Activated CD8-positive, alpha-beta T cell treated with anti-CD3 and anti-CD28 coated beads, Interleukin-2, amount 10 ng/mL, durations not matched to agents 7 days and 5 days (primary cell): Measurements from ENCODE around the gene FAM111B. TPM values are rescaled to one million over a fixed set of nuclear protein-coding genes. Genes with fewer than 3 reads are reported as not detected.
"Not testable (repeated sequence)": the region's sequence is repeated elsewhere in the genome, so short reads cannot be mapped to it uniquely, and the experiment has no call there.

Experiments
- ATAC-seq: fragments of 150-1000 bp; cut with Tn5 transposase; one replicate; pipeline ENCODE4 v1.10.0; 2021; ENCODE audit warnings: moderate library complexity
- CTCF ChIA-PET: fragments of 350-600 bp; sonication (Branson Sonifier 250); formaldehyde crosslinking; loops from one replicate; lab custom pipeline; 2021; ENCODE audit warnings: antibody characterized with exemption; lab: Charles Lee
- POLR2A ChIA-PET: fragments of 350-600 bp; sonication (Branson Sonifier 250); formaldehyde crosslinking; loops from one replicate; lab custom pipeline; 2021; ENCODE audit warnings: antibody characterized with exemption; lab: Charles Lee
- DNase-seq: peaks from one replicate; pipeline ENCODE4 v3.0.0-alpha.2; 2020
- H3K27ac Mint-ChIP-seq: one replicate; pipeline ENCODE4 v1.8.0; 2021; ENCODE audit warnings: mild to moderate bottlenecking, mixed read lengths
- H3K27me3 Mint-ChIP-seq: one replicate; pipeline ENCODE4 v1.8.0; 2021; ENCODE audit warnings: low read depth, mixed read lengths
- H3K36me3 Mint-ChIP-seq: one replicate; pipeline ENCODE4 v1.8.0; 2021; ENCODE audit warnings: low read depth, mixed read lengths
- H3K4me1 Mint-ChIP-seq: one replicate; pipeline ENCODE4 v1.8.0; 2021; ENCODE audit warnings: low read depth, mixed read lengths
- H3K4me3 Mint-ChIP-seq: one replicate; pipeline ENCODE4 v1.8.0; 2021; ENCODE audit warnings: mild to moderate bottlenecking, mixed read lengths
- H3K9me3 Mint-ChIP-seq: one replicate; pipeline ENCODE4 v1.8.0; 2022; ENCODE audit warnings: mixed read lengths; ENCODE audit not compliant: insufficient read depth
- total RNA-seq, 2 experiments: library from RNA; stranded (reverse); gene quantifications; one replicate each; pipeline ENCODE4 v1.2.3, GENCODE V29; 2021

FAM111B gene
- total RNA-seq, result 10 to 100 TPM; 66.2 to 69.0 TPM

- Mint-ChIP-seq H3K4me1 (peaks cover 70% of the 10 kb centered on the region), H3K36me3 (peaks cover 52% of the 10 kb centered on the region), H3K27me3 (peaks cover 11% of the 10 kb centered on the region), H3K27ac (peak within 1 kb of the TSS; percentile 86), H3K9me3 (no peaks in the 10 kb centered on the region), H3K4me3 (peak within 1 kb of the TSS; percentile 92)
- ATAC-seq (peak; percentile 95), DNase-seq (peak; percentile 89)
- ChIA-PET POLR2A (interaction anchor here (0.6 to 3.5 kb wide), 12 partner anchors 13 to 558 kb away, joined by 3 to 27 read pairs (median 4); partner anchors contain the start of gene FAM111A), CTCF (interaction anchor here (0.6 to 5.9 kb wide), 13 partner anchors 9 to 539 kb away, joined by 3 to 44 read pairs (median 5); partner anchors contain the start of genes DTX4 and FAM111A)
Observed at GRCh38 chr11:59106363-59107336, at the start of gene FAM111B. Gene FAM111B (plus strand): TSS chr11:59107237. CDS start chr11:59109626, 2,389 bp downstream.

GRCh38 chr11:59058120-59059033 is 48.7 kb upstream of the FAM111B start:
- Mint-ChIP-seq H3K4me3 (peak overlapping the region; percentile 68), H3K27me3 (peaks cover 27% of the 10 kb centered on the region), H3K4me1 (peaks cover 16% of the 10 kb centered on the region)
- peak; percentile 87 for DNase-seq
- CTCF ChIA-PET, result interaction anchor here (0.6 to 2.6 kb wide), 36 partner anchors 9 to 1258 kb away, joined by 3 to 26 read pairs (median 3); partner anchors contain the start of gene FAM111A
- peak; percentile 87 for ATAC-seq
- H3K27ac Mint-ChIP-seq, H3K9me3 Mint-ChIP-seq, POLR2A ChIA-PET, H3K36me3 Mint-ChIP-seq: not testable (repeated sequence)

DNA sequence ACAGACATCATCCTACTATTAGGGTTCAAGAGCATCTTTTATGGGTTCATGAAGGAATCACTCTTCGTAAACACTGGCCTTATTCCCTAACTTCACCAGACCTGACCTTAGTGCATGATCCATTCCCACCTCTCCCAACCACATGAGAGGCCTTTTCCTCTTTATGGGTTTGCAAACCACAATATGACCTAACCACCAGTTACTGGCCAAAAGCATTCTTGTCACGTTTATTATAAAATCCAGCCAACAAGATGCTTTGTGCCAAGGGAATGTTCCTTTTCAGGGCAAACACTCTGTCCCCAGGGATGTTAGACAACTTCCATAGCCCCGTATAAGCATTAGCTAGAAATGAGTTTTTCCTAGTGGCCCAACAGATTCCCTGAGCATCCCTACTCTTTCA is 46.9 kb upstream of the FAM111B start:
- H3K36me3 Mint-ChIP-seq, H3K27ac Mint-ChIP-seq, ATAC-seq, POLR2A ChIA-PET, H3K4me3 Mint-ChIP-seq, H3K9me3 Mint-ChIP-seq, DNase-seq: not testable (repeated sequence)
- CTCF ChIA-PET, result interaction anchor here (0.8 to 1.7 kb wide), 2 partner anchors 36 to 98 kb away, joined by 3 to 4 read pairs; no protein-coding TSS in a partner anchor
- Mint-ChIP-seq H3K27me3 (peaks cover 40% of the 10 kb centered on the region), H3K4me1 (peaks cover 16% of the 10 kb centered on the region)

DNA sequence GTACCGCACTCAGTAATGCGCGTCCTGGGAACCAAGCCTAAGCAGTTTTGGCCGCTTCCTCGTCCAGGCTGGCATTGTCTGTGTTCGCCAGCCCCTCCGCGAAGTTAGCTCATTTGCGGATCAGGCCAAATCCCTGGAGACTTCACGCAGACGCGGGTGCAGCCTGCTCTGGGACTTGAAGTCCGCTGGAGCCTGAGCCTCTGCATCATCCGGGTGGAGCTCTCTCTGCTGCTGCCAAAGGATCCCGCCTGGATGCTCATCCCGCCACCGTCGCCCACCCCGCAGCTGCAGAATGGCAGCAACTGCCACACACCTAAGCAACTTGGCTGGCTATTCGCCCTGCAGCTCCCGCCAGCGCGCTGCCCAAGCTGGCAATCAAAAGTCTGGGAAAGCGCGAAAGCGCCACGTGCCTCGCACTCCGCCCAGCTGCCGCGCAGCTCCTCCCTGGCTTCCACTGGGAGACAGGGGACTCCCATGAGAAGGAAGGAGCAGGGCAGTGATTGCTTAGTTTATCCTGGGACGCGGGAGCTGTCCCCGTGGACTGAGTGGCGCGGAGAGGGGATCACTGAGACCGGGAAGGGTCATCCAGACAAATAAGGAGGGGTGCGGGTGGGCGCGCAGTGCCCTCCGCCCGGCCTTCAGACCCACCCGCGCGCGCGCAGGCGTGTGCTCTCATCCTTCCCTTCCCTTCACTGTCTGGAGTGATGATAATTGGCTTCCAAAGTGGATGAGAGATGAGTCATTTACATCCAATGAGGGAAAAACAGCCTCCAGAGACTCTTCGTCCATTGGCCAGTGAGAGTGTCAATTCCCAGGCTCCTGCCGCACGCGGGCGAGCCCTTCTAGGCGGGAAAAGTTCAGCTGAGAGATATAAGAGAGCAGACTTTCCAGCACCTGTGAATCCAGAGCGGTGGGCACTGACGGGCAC is 44.2 kb upstream of the FAM111B start:
- POLR2A ChIA-PET, result interaction anchor here (0.6 kb wide), 1 partner anchor 44 kb away, joined by 4 read pairs; no protein-coding TSS in a partner anchor
- no peak overlapping the region for H3K27ac Mint-ChIP-seq
- DNase-seq (no peak), ATAC-seq (no peak)
- CTCF ChIA-PET, result interaction anchor here (1.1 kb wide), 1 partner anchor 80 kb away, joined by 3 read pairs; the partner anchor contains the start of gene FAM111A
- no peak overlapping the region for H3K4me3 Mint-ChIP-seq
- H3K27me3 Mint-ChIP-seq, result peaks cover 43% of the 10 kb centered on the region
- H3K9me3 Mint-ChIP-seq, result no peaks in the 10 kb centered on the region
- no peaks in the 10 kb centered on the region for H3K36me3 Mint-ChIP-seq
- H3K4me1 Mint-ChIP-seq, result peaks cover 10% of the 10 kb centered on the region

GRCh38 chr11:59063996-59064727 is 42.9 kb upstream of the FAM111B start:
- not testable (repeated sequence) for H3K36me3 Mint-ChIP-seq

GRCh38 chr11:59069087-59069486 is 38.0 kb upstream of the FAM111B start:
- peaks cover 47% of the 10 kb centered on the region for H3K27me3 Mint-ChIP-seq
- no peak for ATAC-seq
- DNase-seq, result no peak
- ChIA-PET POLR2A (no interaction called here), CTCF (interaction anchor here (0.9 kb wide), 1 partner anchor 67 kb away, joined by 3 read pairs; no protein-coding TSS in a partner anchor)
- H3K36me3 Mint-ChIP-seq, result no peaks in the 10 kb centered on the region
- H3K4me3 Mint-ChIP-seq, result no peak overlapping the region
- no peak overlapping the region for H3K27ac Mint-ChIP-seq
- H3K4me1 Mint-ChIP-seq, result no peaks in the 10 kb centered on the region
- no peaks in the 10 kb centered on the region for H3K9me3 Mint-ChIP-seq

More at GRCh38 chr11:59063996-59064727, 42.9 kb upstream of the FAM111B start:
- H3K9me3 Mint-ChIP-seq, H3K4me1 Mint-ChIP-seq, DNase-seq, ATAC-seq, H3K4me3 Mint-ChIP-seq, H3K27ac Mint-ChIP-seq, POLR2A ChIA-PET: not testable (repeated sequence)
- peaks cover 48% of the 10 kb centered on the region for H3K27me3 Mint-ChIP-seq
- CTCF ChIA-PET, result interaction anchor here (1.6 to 1.7 kb wide), 2 partner anchors 11 to 107 kb away, joined by 3 to 7 read pairs; no protein-coding TSS in a partner anchor

- Mint-ChIP-seq H3K9me3 (no peaks in the 10 kb centered on the region), H3K27ac (no peak overlapping the region), H3K36me3 (no peaks in the 10 kb centered on the region), H3K4me1 (peaks cover 5% of the 10 kb centered on the region), H3K27me3 (peaks cover 25% of the 10 kb centered on the region), H3K4me3 (no peak overlapping the region)
- POLR2A ChIA-PET, result no interaction called here
- ATAC-seq (no peak), DNase-seq (no peak)
- CTCF ChIA-PET, result no interaction called here
Observed at GRCh38 chr11:59076876-59077571, 30.0 kb upstream of the FAM111B start.

- CTCF ChIA-PET, result interaction anchor here (0.7 kb wide), 1 partner anchor 80 kb away, joined by 3 read pairs; no protein-coding TSS in a partner anchor
- ATAC-seq (no peak), DNase-seq (no peak)
- Mint-ChIP-seq H3K27me3 (peaks cover 12% of the 10 kb centered on the region), H3K27ac (no peak overlapping the region), H3K9me3 (no peaks in the 10 kb centered on the region), H3K4me1 (peaks cover 5% of the 10 kb centered on the region), H3K4me3 (no peak overlapping the region), H3K36me3 (no peaks in the 10 kb centered on the region)
- POLR2A ChIA-PET, result no interaction called here
Observed at GRCh38 chr11:59078435-59078834, 28.6 kb upstream of the FAM111B start.

- H3K27me3 Mint-ChIP-seq, result peaks cover 15% of the 10 kb centered on the region
- H3K4me3 Mint-ChIP-seq, result no peak overlapping the region
- H3K27ac Mint-ChIP-seq, result no peak overlapping the region
- H3K4me1 Mint-ChIP-seq, result peaks cover 5% of the 10 kb centered on the region
- DNase-seq (no peak), ATAC-seq (no peak)
- ChIA-PET POLR2A (no interaction called here), CTCF (interaction anchor here (0.7 kb wide), 1 partner anchor 80 kb away, joined by 3 read pairs; no protein-coding TSS in a partner anchor)
- H3K9me3 Mint-ChIP-seq, result no peaks in the 10 kb centered on the region
- H3K36me3 Mint-ChIP-seq, result no peaks in the 10 kb centered on the region
Observed at GRCh38 chr11:59079086-59079485, 28.0 kb upstream of the FAM111B start.
